Stimulated activated CD8-positive, alpha-beta memory T cell treated with anti-CD3 and anti-CD28 coated beads, Interleukin-2, amount 100 ng/mL, for 48 hours (primary cell): ENCODE results near the gene TMEM178B.
"Not testable (repeated sequence)": the region's sequence is repeated elsewhere in the genome, so short reads cannot be mapped to it uniquely, and the experiment has no call there.

Experiments used
- DNase-seq, 2 donors: peaks; one replicate each; pipeline ENCODE4 v3.0.0-alpha.2; 2020; ENCODE audit warnings: low read depth in 2 of 2

TMEM178B gene

DNA sequence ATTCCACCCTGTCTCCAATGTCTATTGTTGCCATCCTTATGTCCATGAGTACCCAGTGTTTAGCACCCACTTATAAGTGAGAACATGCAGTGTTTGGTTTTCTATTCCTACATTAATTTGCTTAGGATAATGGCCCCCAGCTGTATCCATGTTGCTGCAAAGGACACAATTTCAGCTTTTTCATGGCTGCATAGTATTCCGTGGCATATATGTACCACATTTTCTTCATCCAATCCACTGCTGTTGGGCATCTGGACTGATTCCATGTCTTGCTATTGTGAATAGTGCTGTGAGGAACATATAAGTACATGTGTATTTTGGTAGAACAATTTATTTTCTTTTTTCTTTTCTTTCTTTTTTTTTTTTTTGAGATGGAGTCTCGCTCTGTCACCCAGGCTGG, 68.2 kb downstream of the TMEM178B start:
- no peak for DNase-seq

DNA sequence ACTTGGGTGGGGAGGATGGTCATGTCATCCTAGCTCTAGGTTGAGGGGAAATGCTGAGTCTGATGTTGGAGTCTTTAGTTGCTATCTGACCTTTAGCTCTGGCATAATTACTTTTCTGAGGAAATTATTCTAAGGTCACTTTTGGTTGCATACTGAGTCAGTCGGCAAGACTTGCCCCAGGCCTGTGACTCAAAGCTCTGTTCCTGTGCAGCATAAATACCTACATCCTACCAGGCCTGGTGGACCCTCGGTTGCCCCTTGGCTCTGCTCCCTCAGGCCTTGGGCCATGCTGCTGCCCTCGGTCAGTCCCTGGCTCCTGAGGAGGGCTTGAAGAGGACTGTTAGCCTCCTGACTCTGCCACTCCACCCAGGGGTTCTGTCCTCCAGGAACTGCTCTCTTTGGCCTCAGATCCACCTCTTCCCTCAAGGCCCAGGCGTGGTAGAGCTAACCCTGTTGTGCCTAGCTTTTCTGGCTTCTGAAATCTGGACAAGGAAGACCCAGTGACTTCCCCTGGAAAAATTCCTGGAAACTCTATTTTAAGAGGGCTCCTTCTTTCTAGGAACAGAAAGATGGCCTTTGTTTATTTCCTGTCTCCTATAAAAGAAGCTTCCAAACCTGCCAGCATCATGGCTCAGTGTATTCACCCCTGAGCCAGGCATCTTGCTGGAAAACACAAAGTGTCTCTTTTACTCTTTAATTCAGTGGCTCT, 71.2 kb downstream of the TMEM178B start:
- DNase-seq = no peak

DNA sequence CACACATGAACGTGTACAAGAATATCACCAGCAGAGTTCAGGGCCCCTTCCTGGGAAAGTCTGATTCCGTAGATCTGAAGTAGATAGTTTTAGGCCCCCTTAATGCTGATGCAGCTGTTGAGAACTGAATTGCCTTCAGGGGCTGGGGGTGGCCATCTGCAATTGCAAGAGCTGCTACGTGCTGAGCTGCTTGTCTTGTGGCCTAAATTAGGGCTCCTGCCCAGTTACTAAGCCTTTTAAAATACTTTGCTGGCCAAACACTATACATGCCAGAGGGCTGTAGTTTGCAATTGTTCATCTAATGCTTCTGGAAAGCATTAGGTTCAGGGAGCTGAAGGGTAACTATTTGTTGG, 71.7 kb downstream of the TMEM178B start:
- no peak for DNase-seq

DNA sequence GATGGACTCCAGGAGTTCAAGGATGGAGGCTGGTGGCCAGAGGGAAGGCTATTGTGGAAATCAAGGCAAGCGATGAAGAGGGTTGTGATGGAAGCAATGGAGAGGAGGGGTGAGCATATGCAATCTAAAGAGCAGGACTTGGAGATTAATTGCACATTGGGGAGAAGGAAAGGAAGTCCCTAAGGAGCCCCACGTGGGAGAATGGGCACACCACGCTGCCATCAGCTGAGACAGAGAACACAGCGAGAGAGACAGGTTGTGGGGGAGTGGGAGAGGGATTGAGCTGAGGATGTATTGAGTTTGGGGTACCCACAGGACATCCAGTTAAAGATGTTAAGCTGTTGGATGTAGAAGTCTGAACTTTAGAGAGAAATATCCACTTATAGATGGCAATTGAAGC, 73.6 kb downstream of the TMEM178B start:
- DNase-seq = no peak

DNA sequence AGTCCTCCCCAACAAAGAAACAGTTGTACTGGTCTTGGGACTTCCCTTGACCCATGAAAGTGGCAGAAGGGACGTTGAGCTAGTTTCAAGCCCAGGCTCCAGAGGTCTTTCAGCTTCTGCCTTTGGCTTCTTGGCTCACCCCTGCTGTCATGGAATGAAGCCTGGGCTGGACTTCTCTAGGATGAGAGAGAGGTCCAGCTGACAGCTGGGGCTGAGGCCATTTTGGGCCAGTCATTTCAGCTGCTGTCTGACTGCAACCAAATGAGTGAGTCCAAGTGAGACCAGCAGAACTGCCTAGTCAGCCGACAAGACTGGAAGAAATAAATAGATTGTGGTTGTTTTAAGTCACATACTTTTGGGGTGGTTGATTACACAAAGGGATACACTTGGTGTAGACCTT, 76.6 kb downstream of the TMEM178B start:
- no peak for DNase-seq

DNA sequence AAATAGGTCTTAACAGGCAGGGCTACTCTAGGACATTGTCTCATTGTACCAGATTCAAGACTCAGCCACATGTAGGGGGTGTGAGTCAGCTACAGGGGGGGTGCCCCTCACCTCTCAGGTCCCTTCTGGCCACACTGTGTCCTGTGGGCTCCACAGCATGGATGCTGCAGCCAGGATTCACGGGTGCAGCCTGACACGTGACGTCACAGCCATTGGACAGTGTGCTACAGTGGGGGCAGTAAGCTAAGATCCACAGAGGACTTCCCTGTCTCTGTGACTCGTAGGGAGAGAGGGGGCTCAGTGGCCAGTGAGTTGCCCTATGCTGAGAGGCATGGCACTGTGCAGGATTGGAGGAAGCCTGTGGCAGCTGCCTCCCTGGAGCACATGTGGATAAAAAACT, 77.9 kb downstream of the TMEM178B start:
- no peak for DNase-seq

DNA sequence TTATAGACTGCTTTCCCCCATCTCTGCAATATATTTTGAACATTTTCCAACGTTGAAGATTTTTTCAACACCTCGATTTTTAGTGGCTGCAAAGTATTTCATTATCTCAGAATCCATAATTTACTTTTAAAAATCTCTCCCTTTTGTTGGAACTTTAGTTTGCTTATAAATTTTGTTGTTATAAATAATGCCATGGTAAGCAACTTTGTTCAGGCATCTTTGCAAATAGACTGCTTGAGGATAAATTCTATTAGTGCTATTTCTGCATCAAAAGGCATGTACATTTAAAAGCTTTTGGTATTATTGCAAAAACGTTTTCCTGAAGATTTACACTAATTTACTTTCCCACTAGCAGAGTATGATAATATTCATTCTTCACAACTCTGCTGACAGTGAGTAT, 79.4 kb downstream of the TMEM178B start:
- DNase-seq = no peak

DNA sequence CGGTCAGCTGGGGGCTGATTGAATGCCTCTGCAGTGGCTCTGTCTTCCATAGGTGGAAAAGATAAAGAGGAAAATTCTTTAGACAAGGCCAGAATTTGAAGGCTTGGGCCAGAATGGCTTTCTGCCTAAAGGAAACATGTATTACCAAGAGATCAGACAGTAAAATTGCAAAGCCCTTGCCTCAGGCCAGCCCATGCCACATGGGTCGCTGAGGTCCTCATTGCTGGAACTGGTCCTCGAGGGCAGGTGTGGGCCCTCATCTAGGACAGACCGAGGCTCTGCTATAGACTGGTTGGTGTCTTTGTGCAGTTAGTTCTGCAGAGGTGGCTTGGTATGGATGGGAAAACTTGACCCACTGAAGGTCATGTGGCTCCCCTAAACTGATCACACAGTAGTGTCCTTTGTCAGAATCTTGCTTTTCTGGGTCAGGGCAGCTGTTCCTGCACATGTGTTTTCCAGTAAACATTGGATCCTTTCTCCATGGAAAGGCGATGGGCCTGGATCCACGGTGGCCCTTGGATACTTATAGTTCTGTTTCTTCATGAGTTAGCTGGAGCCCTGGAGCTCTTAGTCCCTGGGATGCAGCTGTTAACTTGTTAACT, 80.4 kb downstream of the TMEM178B start:
- no peak for DNase-seq

DNA sequence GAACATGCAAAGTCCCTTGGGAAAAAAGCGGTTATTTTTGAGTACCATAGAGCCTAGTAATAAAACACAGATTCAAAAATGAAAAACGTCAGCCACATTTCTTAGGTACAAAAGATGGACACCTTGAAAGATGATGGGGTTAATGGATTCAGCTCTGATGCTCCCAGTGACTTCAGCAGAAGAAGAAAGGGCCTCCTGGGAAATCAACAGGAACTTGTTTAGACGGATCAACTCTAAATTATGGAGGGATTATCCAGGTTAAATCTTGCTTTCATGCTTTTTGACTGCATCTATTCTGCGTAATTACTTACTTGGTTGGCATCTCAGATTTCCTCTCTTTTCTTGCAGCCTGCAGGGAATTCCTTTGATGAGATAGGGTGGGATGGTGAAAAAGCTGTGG, 82.5 kb downstream of the TMEM178B start:
- DNase-seq = no peak

DNA sequence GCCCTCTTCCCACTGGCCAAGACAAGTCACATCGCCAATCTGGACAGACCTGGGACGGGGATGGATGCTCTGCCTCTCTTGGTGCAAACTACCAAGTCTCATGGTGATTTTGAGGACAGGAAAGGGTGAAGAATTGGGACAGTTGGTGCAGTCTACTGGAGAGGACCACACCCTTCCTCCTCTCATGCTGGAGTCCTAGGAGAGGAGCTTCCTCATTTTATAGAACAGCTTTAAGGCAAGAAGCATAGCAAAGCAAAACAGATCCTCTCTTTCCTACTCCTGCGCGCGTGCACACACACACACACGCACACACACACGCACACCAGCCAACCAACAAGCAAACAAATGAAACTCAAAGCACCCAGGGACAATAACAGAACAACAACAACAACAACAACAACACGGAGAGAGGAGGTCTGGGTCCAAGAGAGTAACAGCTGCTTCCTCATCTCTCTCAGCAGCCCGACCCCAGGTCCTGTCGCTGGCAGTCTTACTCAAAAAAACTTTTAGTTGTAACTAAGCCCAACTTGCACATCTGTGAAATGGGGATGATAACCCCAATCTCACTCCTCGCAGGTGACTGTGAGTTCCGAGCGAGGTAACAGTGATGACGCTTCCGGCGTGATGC, 83.4 kb downstream of the TMEM178B start:
- DNase-seq = no peak

DNA sequence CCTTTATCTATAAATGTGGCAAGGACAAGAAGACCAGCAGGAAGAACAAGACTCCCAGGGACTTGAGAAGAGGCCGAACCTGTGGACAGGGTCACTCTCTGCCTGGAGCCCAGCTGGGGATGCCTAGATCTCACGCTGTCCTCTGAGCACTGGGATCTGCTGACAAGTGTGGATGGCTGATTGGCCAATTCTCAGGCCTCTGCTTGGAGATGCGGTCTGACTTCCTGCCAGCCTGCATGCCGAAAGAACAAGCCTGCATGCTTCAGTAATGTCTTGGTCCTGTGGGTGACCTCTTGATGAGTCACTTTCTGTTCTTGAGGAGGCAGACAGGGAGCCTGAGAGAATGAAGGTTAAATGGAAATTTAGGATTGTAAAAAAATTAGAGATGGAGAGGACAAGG, 84.7 kb downstream of the TMEM178B start:
- no peak for DNase-seq

DNA sequence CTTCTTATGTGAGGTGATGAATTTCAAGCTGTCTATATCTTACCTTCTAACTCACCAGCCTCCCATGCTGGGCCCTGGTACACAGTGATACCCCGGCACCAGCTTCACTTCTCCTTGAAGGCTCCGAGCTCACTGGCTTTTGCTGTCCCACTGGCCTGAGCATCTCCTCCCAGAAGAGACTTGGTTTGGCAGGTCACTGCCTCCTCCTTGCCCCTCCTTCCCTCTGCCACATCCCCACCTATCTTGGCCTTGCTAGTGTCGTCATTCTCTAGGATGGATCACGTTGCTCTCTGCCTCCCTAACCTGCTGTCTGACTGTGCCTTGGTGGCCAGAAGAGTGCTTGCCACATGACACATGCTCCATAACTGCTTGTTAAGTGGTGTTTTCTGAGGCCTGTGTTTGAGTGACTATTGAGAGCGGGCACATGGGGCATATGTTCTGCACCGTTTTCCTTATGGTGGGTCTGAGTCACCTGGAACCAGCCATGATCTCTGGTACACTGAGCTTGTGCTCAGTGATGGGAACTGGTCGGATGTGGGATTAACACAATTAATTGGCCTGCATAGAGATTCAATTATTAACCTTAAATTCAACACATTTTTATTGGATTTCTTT, 86.5 kb downstream of the TMEM178B start:
- DNase-seq = no peak

DNA sequence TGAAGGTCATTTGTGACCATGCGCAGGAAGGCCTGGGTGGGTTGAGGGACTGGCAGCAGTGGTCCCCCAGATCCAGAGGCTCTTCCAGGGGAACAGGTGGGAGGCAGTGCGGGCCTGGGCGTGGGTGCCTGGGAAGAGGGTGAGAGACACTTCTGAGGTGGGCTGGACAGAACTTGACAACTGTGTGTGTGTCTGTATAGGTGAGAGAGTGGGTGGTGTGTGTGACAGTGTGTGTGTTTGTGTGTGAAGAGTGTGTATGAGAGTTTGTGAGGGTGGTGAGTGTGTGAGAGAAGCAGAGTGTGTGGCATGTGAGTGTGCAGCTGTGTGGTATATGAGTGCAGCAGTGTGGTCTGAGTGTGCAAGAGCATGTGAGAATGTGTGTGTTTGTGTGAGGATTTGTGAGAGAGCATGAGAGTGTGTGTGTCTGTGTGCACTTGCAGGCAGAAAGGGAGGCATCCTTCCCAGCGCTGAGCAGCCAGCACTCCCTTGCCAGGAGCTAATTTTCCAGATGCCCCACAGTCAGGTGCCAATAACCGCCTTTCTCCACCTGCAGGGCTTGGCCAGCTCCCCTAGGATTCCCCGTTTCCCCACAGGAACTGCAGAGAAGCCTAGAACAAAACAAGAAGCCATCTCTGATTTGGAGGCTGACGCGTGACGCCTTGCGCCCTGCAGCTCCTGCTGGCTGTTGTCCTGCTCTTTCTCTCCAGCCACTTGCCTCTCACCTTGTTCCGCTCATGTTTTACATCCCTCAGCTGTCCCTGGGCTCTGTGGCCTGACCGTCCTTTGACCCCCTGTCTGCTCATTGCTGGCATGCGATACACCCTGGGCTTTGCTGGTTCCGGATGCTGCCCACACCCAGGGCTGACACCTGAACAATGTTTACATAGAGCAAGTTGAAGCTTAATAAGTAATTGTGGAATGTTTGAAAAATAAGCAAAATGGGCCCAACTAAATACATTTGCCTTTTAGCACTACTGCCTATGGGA, 88.0 kb downstream of the TMEM178B start:
- DNase-seq = no peak

DNA sequence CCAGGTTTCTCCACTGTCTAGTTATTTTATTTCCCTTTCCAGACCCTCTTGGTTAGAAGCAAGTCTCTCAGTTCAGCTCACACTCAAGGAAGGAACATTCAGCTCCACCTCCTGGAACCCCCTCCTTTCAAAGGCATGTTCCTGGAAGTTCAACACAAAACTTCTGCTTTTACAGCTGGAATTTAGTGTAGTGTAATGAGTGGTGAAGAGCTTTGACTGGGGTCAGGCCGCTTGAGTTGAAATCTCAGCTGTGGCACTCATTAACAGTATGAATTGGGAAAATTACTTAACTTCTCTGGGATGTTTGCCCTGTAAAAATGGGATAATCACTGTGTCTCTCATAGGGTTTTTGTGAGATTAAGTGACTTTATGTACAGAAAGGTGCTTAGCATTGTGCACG, 91.7 kb downstream of the TMEM178B start:
- no peak for DNase-seq

DNA sequence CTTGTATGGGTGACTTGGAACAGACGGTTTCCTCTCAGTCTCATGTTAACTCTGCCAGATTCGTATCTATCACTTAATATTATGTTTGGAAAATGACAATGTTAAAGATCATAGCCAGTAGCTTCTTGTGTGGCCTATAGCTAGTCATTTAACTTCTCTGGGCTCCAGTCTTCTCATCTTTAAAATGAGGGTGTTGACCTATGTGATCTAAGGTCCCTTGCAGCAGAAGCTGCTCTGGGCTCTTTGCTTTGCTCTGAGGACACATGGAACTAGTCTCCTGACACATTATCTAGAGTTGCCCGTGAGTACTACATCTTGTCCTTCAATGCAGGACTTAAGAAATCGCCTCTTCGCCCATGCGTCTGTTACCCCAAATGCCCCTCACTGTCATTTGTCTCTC, 93.1 kb downstream of the TMEM178B start:
- DNase-seq = no peak

DNA sequence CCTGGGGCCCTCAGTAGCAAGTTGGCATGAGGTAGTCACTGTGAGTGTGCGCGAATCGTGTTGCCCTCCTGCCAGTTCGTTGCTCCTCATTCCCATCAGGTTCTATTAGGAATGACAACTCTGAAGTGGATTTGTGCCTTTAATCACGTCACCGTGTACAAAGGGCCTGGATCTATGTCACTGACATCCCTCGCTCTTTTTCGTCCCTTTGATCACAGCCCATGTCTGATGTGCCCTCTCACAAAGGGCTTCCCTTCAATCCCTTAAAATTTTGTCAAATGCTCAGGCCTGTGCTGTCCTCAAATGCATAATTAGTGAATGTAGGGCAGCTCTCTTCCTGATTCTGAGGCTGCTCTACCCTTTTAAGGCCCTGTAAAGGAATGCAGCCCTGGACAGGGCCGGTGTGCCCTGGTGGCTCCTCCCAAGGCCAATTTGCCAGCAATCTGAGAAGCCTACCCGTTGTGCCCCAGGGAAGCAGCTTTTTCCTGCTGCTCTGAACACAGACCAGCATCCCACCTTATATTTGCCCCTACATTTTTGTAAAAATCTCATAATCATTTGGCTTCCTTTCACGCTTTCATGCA, 93.6 kb downstream of the TMEM178B start:
- no peak for DNase-seq

DNA sequence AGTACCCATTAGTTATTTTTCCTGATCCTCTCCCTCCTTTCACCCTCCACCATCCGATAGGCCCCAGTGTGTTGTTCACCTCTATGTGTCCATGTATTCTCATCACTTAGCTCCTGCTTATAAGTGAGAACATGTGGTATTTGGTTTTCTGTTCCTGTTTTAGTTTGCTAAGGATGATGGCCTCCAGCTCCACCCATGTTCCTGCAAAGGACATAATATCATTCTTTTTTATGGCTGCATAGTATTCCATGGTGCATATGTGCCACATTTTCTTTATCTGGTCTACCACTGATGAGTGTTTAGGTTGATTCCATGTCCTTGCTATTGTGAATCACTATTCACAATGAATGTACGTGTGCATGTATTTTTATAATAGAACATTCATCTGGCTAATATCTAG, 95.3 kb downstream of the TMEM178B start:
- DNase-seq = not testable (repeated sequence)

DNA sequence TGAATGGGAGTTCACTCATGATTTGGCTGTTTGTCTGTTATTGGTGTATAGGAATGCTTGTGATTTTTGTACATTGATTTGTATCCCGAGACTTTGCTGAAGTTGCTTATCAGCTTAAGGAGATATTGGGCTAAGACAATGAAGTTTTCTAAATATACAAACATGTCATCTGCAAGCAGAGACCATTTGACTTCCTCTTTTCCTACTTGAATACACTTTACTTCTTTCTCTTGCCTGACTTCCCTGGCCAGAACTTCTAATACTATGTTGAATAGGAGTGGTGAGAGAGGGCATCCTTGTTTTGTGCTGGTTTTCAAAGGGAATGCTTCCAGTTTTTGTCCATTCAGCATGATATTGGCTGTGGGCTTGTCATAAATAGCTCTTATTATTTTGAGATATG, 101.9 kb downstream of the TMEM178B start:
- DNase-seq = not testable (repeated sequence)

DNA sequence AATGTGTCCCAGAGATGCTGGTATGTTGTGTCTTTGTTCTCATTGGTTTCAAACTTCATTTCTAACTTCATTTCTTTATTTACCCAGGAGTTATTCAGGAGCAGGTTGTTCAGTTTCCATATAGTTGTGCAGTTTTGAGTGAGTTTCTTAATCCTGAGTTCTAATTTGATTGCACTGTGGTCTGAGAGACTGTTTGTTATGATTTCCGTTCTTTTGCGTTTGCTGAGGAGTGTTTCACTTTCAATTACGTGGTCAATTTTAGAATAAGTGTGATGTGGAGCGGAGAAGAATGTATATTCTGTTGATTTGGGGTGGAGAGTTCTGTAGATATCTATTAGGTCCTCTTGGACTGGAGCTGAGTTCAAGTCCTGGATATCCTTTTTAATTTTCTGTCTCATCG, 103.3 kb downstream of the TMEM178B start:
- not testable (repeated sequence) for DNase-seq

DNA sequence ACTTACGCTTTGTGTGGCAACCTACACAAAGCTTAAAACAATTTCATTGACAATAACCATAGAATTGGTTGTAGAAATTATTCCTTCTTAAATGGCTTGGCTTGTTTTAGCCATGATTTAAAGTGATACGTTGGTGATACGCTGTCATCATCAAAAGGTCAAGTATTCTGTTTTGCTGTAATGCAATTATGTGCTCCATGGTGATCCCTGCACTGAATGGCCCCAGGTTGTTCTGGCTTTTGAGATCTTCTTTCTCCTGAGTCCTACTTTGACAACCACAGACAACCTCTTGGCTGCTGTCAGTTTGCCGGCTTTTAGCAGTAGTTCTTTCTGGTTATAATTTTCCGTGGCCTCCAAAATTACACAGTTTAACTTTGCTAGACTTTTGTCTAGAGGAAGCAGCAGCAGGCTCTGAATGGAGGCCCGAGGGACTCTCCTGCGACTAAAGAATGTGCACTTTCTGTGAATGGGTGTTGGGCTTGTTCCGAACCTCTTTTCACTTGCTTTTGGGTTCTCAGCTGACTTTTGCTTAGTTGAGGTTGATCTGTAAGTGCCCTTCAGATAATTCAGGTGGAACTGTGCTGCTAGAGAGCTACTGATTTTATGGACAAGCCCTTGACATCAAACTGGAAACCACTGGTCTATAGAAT, 104.7 kb downstream of the TMEM178B start:
- no peak for DNase-seq

DNA sequence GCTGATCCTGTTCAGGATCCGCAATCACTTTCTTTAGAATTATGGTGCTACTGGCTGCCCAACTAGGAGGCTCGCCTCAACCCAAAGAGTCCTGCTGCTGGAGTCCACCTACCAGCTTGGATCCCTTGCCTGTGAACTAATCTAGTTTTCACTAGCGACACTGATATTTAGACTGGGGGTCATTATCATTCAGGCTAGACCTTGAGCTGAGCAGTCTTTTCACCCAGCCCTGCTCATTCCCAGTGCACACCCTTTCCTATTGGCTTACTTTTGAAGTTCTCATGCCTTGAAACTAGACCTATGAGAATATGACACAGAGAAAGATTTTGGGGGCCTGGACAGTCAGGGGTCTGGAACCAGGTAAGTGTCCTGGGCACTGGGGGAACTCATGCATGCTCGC, 107.9 kb downstream of the TMEM178B start:
- no peak for DNase-seq
